ENCODE measurements around the gene C6orf132.
A peak's percentile ranks its signal among the peaks of the same experiment; 100 is the strongest.
"Not testable (repeated sequence)": the region's sequence is repeated elsewhere in the genome, so short reads cannot be mapped to it uniquely, and the experiment has no call there.

C6orf132 gene

GRCh38 chr6:42142118-42142835 is at the start of gene C6orf132:
TSS of gene C6orf132 (minus strand) at chr6:42142620. CDS start at chr6:42142444, 176 bp downstream.
- DNase-seq (ENCODE audit: low read depth in 4 of 4, low spot score in 1 of 4) = no peak

- DNase-seq (ENCODE audit: low read depth in 4 of 4, low spot score in 1 of 4) = no peak
Observed at GRCh38 chr6:42190554-42191183, 48.2 kb upstream of the C6orf132 start.

DNA sequence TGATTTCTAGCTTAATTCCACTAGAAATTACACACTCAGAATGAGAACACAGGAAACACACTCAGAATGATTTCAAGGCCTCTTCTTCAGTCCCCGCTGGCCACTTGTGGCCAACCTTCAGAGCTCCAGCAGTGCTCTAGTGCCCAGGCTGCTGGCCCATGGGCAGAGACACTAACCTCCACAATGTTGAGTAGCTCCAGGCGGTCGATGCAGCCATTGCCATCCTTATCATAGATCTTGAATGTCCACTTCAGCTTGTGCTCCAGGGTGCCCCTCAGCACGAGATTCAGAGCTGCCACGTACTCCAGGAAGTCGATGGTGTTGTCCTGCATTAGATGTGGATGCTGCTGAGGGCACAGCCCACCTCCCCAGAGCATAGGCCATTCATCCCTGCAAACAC is 46.0 kb upstream of the C6orf132 start:
- no peak for DNase-seq (ENCODE audit: low read depth in 4 of 4, low spot score in 1 of 4)

DNA sequence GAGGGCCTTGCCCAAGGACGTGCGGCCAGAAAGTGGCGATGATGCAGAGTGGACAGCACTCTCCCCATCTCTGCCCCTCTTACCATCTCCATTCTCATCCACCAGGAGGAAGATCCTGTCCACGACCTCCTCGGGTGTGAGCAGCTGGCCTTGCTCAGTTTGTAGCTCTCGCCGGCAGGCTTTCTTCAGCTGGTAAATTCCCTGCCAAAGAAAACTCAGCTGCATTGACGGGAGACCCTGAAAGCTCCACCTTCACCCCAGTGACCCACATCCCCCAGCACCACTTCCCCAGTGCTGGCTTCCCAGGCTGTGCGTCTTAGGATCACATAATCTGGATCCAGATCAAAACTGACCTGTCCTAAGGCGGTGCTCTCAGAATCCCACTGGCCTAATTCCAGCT is 43.2 kb upstream of the C6orf132 start:
- no peak for DNase-seq (ENCODE audit: low read depth in 4 of 4, low spot score in 1 of 4)

DNA sequence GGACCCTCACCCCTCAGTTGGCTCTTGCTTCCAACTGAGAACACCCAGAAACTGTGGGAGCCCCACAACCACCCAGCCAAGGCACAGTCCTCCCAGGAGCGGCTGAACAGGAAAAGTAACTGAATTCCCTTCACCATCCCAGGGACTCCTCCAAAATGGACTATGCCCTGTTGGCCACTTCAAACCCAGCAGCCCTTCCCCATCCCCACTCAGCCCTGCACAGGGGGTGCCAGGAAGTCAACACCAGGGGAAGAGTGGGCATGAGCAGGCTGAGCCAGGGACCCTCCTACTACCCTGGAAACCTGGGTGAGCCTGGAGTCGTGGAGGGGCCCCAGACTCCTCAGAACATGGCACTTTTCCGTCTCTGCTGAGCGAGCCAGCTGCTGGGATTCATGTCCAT is 42.1 kb upstream of the C6orf132 start:
- DNase-seq (ENCODE audit: low read depth in 4 of 4, low spot score in 1 of 4) = no peak

GRCh38 chr6:42182101-42182500 is 39.7 kb upstream of the C6orf132 start:
- no peak for DNase-seq (ENCODE audit: low read depth in 4 of 4, low spot score in 1 of 4)

GRCh38 chr6:42179945-42180313 is 37.5 kb upstream of the C6orf132 start:
- DNase-seq (ENCODE audit: low read depth in 4 of 4, low spot score in 1 of 4) = no peak

DNA sequence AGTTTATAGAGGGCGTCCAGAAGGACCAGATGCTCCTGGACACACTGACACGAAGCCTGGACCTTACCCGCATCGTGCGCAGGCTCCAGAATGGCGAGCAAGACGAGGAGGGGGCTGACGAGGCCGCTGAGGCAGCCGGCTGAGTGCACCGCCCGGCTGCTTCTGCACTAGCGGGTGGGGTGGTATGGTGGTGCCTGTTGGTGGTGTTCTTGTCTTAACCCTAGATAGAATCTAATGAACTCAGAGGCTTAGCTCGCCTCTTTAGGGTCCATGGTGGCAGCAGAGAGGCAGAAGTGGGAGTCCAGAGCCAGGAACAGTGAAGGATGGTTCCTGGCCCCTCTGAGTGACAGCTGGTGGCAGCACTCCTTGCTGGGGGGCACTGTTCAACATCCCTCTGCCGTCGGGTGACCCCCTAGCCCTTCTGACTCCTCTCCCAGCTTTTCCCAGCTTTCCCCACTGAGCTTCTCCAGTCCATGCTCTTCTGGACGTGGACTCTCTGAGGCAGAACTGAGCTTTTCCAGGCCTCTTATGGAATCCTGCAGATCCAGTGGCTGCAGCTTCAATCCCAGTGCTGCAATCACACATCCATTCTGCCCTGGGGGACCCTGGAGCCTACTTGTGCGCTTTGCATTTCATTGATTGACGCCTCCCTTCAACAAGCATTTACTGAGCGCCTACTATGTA is 37.0 kb upstream of the C6orf132 start:
- no peak for DNase-seq (ENCODE audit: low read depth in 4 of 4, low spot score in 1 of 4)

GRCh38 chr6:42177514-42178364 is 35.3 kb upstream of the C6orf132 start:
- no peak for DNase-seq (ENCODE audit: low read depth in 4 of 4, low spot score in 1 of 4)

- DNase-seq (ENCODE audit: low read depth in 4 of 4, low spot score in 1 of 4) = no peak
Observed at GRCh38 chr6:42176981-42177380, 34.6 kb upstream of the C6orf132 start.

DNA sequence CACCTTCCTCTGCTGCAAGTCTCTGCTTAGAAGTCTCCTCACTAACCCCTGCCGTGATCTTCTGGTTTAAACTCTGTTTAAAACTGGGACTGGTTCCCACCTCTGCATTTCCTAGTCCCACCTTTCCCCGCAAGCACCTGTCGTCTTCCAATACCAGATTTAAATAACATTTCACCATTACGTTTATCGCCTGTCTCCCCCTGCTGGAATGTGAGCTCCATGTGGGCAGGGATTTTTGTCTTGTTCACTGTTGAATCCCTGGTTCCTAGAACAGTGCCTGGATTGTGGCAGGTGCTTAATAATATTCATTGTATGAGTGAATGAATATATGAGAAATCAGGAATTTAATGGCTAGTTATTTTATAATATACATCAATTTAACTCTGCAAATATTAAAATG is 33.4 kb upstream of the C6orf132 start:
- DNase-seq (ENCODE audit: low read depth in 4 of 4, low spot score in 1 of 4) = no peak

GRCh38 chr6:42173101-42173500 is 30.7 kb upstream of the C6orf132 start, which contains the start of gene GUCA1A:
TSS of gene GUCA1A (plus strand) at chr6:42173364. CDS start at chr6:42173614, 250 bp downstream.
- no peak for DNase-seq (ENCODE audit: low read depth in 4 of 4, low spot score in 1 of 4)

- DNase-seq (ENCODE audit: low read depth in 4 of 4, low spot score in 1 of 4) = no peak
Observed at GRCh38 chr6:42171813-42172581, 29.6 kb upstream of the C6orf132 start.

GRCh38 chr6:42169780-42170179 is 27.4 kb upstream of the C6orf132 start:
- not testable (repeated sequence) for DNase-seq (ENCODE audit: low read depth in 4 of 4, low spot score in 1 of 4)

- DNase-seq (ENCODE audit: low read depth in 4 of 4, low spot score in 1 of 4) = no peak
Observed at GRCh38 chr6:42168650-42169049, 26.2 kb upstream of the C6orf132 start.

DNA sequence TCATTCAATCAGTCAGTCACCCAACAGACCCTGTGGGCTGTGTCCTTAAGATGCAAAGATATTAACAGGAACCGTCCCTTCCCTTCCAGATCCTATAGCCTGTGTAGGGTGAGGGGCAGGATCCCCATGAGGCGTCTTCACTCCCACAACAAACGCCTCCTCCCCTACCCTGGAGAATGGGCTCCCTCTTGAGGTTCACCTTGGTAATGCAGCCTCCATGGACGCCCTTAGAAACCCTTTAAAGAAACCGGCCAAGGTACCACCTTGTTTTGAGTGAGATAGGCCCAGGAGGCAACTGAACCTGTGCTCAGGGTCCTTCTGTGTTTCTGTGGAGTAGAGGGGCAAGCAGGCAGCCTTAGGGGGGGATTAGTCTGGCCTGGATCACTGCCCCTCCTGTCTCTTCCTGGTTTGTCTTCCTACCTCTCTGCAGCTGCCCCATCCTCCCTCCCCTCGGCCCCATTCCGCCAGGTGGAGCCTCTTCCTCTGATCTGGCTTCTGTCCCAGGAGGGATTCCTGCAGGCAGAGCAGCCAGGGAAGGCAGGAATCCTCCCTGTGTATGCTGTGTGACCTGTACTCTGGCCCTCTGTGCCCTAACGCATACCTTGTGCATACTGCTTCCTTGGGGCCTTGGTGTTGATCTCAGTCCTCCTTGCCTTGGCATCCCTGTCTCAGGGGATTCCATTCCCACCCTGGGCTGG is 24.2 kb upstream of the C6orf132 start:
- DNase-seq (ENCODE audit: low read depth in 4 of 4, low spot score in 1 of 4) = peak; percentile 59 to 85 (median 64)

DNA sequence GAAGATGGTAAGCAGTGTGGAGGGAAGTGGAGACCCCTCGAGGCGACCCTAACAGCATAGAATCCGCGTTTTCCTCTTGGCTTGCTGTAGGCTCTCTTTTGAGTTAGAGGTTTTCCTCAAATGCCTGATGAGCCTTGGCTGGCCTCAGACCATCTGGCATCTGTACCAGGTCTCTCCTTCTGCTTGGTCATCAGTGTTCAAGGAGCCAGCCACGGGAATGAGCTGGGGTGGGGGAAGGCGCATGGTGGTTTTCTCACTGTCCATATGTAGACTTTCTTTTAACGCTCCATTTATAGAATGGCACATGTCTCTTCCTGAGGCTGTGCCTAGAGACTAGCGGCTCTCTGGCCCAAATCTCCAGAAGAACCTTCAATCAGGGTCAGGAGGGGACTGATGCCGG is 22.6 kb upstream of the C6orf132 start:
- DNase-seq (ENCODE audit: low read depth in 4 of 4, low spot score in 1 of 4) = no peak

GRCh38 chr6:42163981-42164380 is 21.6 kb upstream of the C6orf132 start:
- DNase-seq (ENCODE audit: low read depth in 4 of 4, low spot score in 1 of 4) = no peak

DNA sequence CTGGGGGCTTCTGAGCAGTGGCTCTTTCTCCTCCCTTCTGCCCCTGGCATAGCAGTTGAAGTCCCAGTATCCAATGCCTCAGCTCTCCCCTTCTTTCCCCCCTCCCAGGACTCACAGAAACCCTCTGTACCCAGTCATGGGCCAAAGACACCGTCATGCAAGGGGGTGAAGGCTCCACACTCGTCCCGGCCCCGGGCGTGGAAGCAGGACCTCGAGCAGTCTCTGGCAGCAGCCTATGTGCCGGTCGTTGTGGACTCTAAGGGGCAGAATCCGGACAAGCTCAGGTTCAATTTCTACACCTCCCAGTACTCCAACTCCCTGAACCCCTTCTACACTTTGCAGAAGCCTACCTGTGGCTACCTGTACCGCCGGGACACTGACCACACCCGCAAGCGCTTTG is 20.4 kb upstream of the C6orf132 start:
- DNase-seq (ENCODE audit: low read depth in 4 of 4, low spot score in 1 of 4) = no peak

GRCh38 chr6:42162384-42162783 is 20.0 kb upstream of the C6orf132 start:
- DNase-seq (ENCODE audit: low read depth in 4 of 4, low spot score in 1 of 4) = no peak
